ENCODE data around the gene SPEM1. TPM values are rescaled to one million over a fixed set of nuclear protein-coding genes. Genes with fewer than 3 reads are reported as not detected.
A peak's percentile ranks its signal among the peaks of the same experiment; 100 is the strongest.

SPEM1 gene
- total RNA-seq, 1 experiment from 2014 or later = not detected

- ChIA-PET POLR2A (interaction anchor here (0.5 to 5.7 kb wide), 18 partner anchors 8 to 243 kb away, joined by 3 to 58 read pairs (median 6); partner anchors contain the start of genes GABARAP, MPDU1, POLR2A and TMEM102), CTCF (interaction anchor here (0.6 to 2.8 kb wide), 8 partner anchors 12 to 244 kb away, joined by 3 to 16 read pairs (median 4); partner anchors contain the start of genes NLGN2 and TMEM256)
- no TSS peak for BruUV-seq (replicated peaks)
- Mint-ChIP-seq H3K4me3 (ENCODE audit: unreplicated experiment) (no peak overlapping the region), H3K36me3 (ENCODE audit: insufficient read depth, unreplicated experiment) (peaks cover 4% of the 10 kb centered on the region), H3K4me1 (ENCODE audit: insufficient read depth, unreplicated experiment) (peaks cover 14% of the 10 kb centered on the region), H3K27me3 (ENCODE audit: insufficient read depth, unreplicated experiment) (no peaks in the 10 kb centered on the region), H3K27ac (ENCODE audit: low read depth, unreplicated experiment) (peak overlapping the region; percentile 90), H3K9me3 (ENCODE audit: unreplicated experiment) (no peaks in the 10 kb centered on the region)
- DNase-seq (ENCODE audit: unreplicated experiment) = peak; percentile 86
- TF ChIP-seq CTCF (IDR thresholded peaks at IDR 0.05; ENCODE audit: unreplicated experiment) = no peak
- intact Hi-C loops (cut with micrococcal nuclease) = loop anchor here (1.0 kb wide), 1 partner anchor 41 kb away; the partner anchor contains the start of gene POLR2A
Measured at GRCh38 chr17:7443499-7444485, 23.7 kb downstream of the SPEM1 start.

- H3K9me3 Mint-ChIP-seq (ENCODE audit: unreplicated experiment) = no peaks in the 10 kb centered on the region
- DNase-seq (ENCODE audit: unreplicated experiment) = no peak
- H3K4me1 Mint-ChIP-seq (ENCODE audit: insufficient read depth, unreplicated experiment) = peaks cover 11% of the 10 kb centered on the region
- H3K36me3 Mint-ChIP-seq (ENCODE audit: insufficient read depth, unreplicated experiment) = peaks cover 4% of the 10 kb centered on the region
- no peaks in the 10 kb centered on the region for H3K27me3 Mint-ChIP-seq (ENCODE audit: insufficient read depth, unreplicated experiment)
- ChIA-PET POLR2A (interaction anchor here (0.9 to 5.7 kb wide), 15 partner anchors 7 to 242 kb away, joined by 3 to 58 read pairs (median 7); partner anchors contain the start of genes MPDU1, POLR2A, TMEM102 and TMEM256), CTCF (interaction anchor here (0.5 to 2.8 kb wide), 8 partner anchors 8 to 1873 kb away, joined by 3 to 16 read pairs (median 4); no protein-coding TSS in a partner anchor)
- peak within 1 kb of the TSS; percentile 31 for H3K4me3 Mint-ChIP-seq (ENCODE audit: unreplicated experiment)
- no peak for TF ChIP-seq CTCF (IDR thresholded peaks at IDR 0.05; ENCODE audit: unreplicated experiment)
- intact Hi-C loops (cut with micrococcal nuclease) = loop anchor here (1.0 kb wide), 1 partner anchor 39 kb away; the partner anchor contains the start of gene POLR2A
- H3K27ac Mint-ChIP-seq (ENCODE audit: low read depth, unreplicated experiment) = peak within 1 kb of the TSS; percentile 90
- no TSS peak for BruUV-seq (replicated peaks)
Measured at GRCh38 chr17:7444682-7445618, 24.8 kb downstream of the SPEM1 start, which contains the start of gene CHRNB1. CHRNB1 (plus strand) TSS chr17:7445061; CDS start chr17:7445128, 67 bp downstream.

GRCh38 chr17:7445619-7445968, 25.5 kb downstream of the SPEM1 start:
- BruUV-seq (replicated peaks) = no TSS peak
- peak overlapping the region; percentile 31 for H3K27ac Mint-ChIP-seq (ENCODE audit: low read depth, unreplicated experiment)
- H3K4me1 Mint-ChIP-seq (ENCODE audit: insufficient read depth, unreplicated experiment) = peaks cover 13% of the 10 kb centered on the region
- no peaks in the 10 kb centered on the region for H3K27me3 Mint-ChIP-seq (ENCODE audit: insufficient read depth, unreplicated experiment)
- no peak for DNase-seq (ENCODE audit: unreplicated experiment)
- ChIA-PET POLR2A (interaction anchor here (2.7 kb wide), 1 partner anchor 11 kb away, joined by 16 read pairs; no protein-coding TSS in a partner anchor), CTCF (interaction anchor here (0.6 to 2.8 kb wide), 5 partner anchors 8 to 115 kb away, joined by 3 to 16 read pairs (median 3); no protein-coding TSS in a partner anchor)
- H3K4me3 Mint-ChIP-seq (ENCODE audit: unreplicated experiment) = no peak overlapping the region
- no peak for TF ChIP-seq CTCF (IDR thresholded peaks at IDR 0.05; ENCODE audit: unreplicated experiment)
- intact Hi-C loops (cut with micrococcal nuclease) = no loop called here
- peaks cover 4% of the 10 kb centered on the region for H3K36me3 Mint-ChIP-seq (ENCODE audit: insufficient read depth, unreplicated experiment)
- H3K9me3 Mint-ChIP-seq (ENCODE audit: unreplicated experiment) = no peaks in the 10 kb centered on the region

Measured in MCF 10A (cell line).